ENCODE results near the gene FOXI1. TPM values are rescaled to one million over a fixed set of nuclear protein-coding genes. Genes with fewer than 3 reads are reported as not detected.
A peak's percentile ranks its signal among the peaks of the same experiment; 100 is the strongest.

FOXI1 gene
- polyA plus RNA-seq, 2 of the 4 experiments (the other 2 are of a cell fraction), result not detected

- no peak for DNase-seq (ENCODE audit: low read depth in 1 of 2, low spot score in 1 of 2)
- H3K4me3 ChIP-seq, result no peak overlapping the region
- POLR2A ChIA-PET, result no interaction called here
- 29% methylated on average over 4 of the region's 4 CpGs for WGBS (ENCODE audit: missing lambda C conversion rate)
- CTCF ChIA-PET, result interaction anchor here (0.7 to 2.8 kb wide), 3 partner anchors 9 to 366 kb away, joined by 3 to 11 read pairs (median 3); no protein-coding TSS in a partner anchor
- no peak for ATAC-seq
- no peaks in the 10 kb centered on the region for H3K4me1 ChIP-seq
- H3K4me2 ChIP-seq, result no peak overlapping the region
- TF ChIP-seq ZC3H11A (IDR thresholded peaks at IDR 0.05) (no peak), JUNB (IDR thresholded peaks at IDR 0.05) (no peak), EHMT2 (IDR thresholded peaks at IDR 0.05; ENCODE audit: low read depth) (no peak), HOXB13 (CRISPR knock-in tag; IDR thresholded peaks at IDR 0.05; ENCODE audit: low read depth) (no peak), ZSCAN20 (CRISPR knock-in tag; IDR thresholded peaks at IDR 0.05) (no peak), SREBF2 (IDR thresholded peaks at IDR 0.05) (no peak)
- H3K9me3 ChIP-seq, result no peaks in the 10 kb centered on the region
- no peak overlapping the region for H3K27ac ChIP-seq
- no peak for FAIRE-seq
Observed at GRCh38 chr5:170067574-170068170, 38.0 kb upstream of the FOXI1 start.

- TF ChIP-seq RAD21 (conservative IDR thresholded peaks at IDR 0.05 in 1 of 2, IDR thresholded peaks at IDR 0.05 in 1 of 2), result no peak
- no peak for TF ChIP-seq FOSB (CRISPR knock-in tag; IDR thresholded peaks at IDR 0.05)
- no peak for TF ChIP-seq MAZ (IDR thresholded peaks at IDR 0.05; ENCODE audit: borderline replicate concordance, low read depth, low read length)
- no peak for TF ChIP-seq BHLHE40 (IDR thresholded peaks at IDR 0.05; ENCODE audit: low read depth, low read length)
- no peak for TF ChIP-seq KDM1A (IDR thresholded peaks at IDR 0.05; ENCODE audit: low read depth)
- no peak for TF ChIP-seq CHD4 (IDR thresholded peaks at IDR 0.05; ENCODE audit: borderline replicate concordance)
- TF ChIP-seq KDM5A (IDR thresholded peaks at IDR 0.05), result no peak
- ATAC-seq (no peak), DNase-seq (ENCODE audit: low read depth in 1 of 2, low spot score in 1 of 2) (no peak), FAIRE-seq (no peak)
- Histone ChIP-seq H3K4me3 (no peak overlapping the region), H3K4me2 (no peak overlapping the region), H3K27ac (no peak overlapping the region), H3K4me1 (no peaks in the 10 kb centered on the region), H3K9me3 (no peaks in the 10 kb centered on the region)
- ChIA-PET CTCF (interaction anchor here (0.6 to 2.9 kb wide), 7 partner anchors 10 to 369 kb away, joined by 3 to 46 read pairs (median 8); no protein-coding TSS in a partner anchor), POLR2A (no interaction called here)
- WGBS (ENCODE audit: missing lambda C conversion rate), result 60% methylated on average over 5 of the region's 5 CpGs
Observed at GRCh38 chr5:170069512-170069911, 36.2 kb upstream of the FOXI1 start.

- Histone ChIP-seq H3K27ac (no peak overlapping the region), H3K4me3 (no peak overlapping the region), H3K4me1 (no peaks in the 10 kb centered on the region), H3K4me2 (no peak overlapping the region), H3K9me3 (no peaks in the 10 kb centered on the region)
- FAIRE-seq (no peak), ATAC-seq (peak; percentile 70 to 97; a peak in 3 of 6 replicates), DNase-seq (ENCODE audit: low read depth in 1 of 2, low spot score in 1 of 2) (peak; percentile 45 to 52)
- 29% methylated on average over 14 of the region's 14 CpGs for WGBS (ENCODE audit: missing lambda C conversion rate)
- CTCF ChIA-PET, result interaction anchor here (0.6 to 2.9 kb wide), 40 partner anchors 9 to 644 kb away, joined by 3 to 46 read pairs (median 4); partner anchors contain the start of gene INSYN2B
- POLR2A ChIA-PET, result interaction anchor here (0.6 kb wide), 1 partner anchor 117 kb away, joined by 3 read pairs; no protein-coding TSS in a partner anchor
- TF ChIP-seq CTCF (IDR thresholded peaks at IDR 0.05), result peak; percentile 77
- no peak for TF ChIP-seq HMGXB4 (CRISPR knock-in tag; IDR thresholded peaks at IDR 0.05; ENCODE audit: borderline replicate concordance)
- TF ChIP-seq SMC3 (IDR thresholded peaks at IDR 0.05), result peak; percentile 61
- no peak for TF ChIP-seq RNF2 (IDR thresholded peaks at IDR 0.05; ENCODE audit: borderline replicate concordance, low read depth)
- no peak for TF ChIP-seq ZFP36 (IDR thresholded peaks at IDR 0.05; ENCODE audit: borderline replicate concordance, partially characterized antibody)
- TF ChIP-seq KDM1A (IDR thresholded peaks at IDR 0.05; ENCODE audit: low read depth), result no peak
- TF ChIP-seq RAD21 (conservative IDR thresholded peaks at IDR 0.05 in 1 of 2, IDR thresholded peaks at IDR 0.05 in 1 of 2), result peak; percentile 56 to 57
Observed at GRCh38 chr5:170070556-170071412, 34.9 kb upstream of the FOXI1 start.

Data from A549 (cell line).